A172 (cell line): ENCODE data around the gene SULT1A4. TPM values are rescaled to one million over a fixed set of nuclear protein-coding genes. Genes with fewer than 3 reads are reported as not detected.
"Not testable (repeated sequence)": the region's sequence is repeated elsewhere in the genome, so short reads cannot be mapped to it uniquely, and the experiment has no call there.

Experiments
- DNase-seq: peaks from one replicate; pipeline ENCODE4 v3.0.0-alpha.2; 2015; ENCODE audit warnings: low spot score
- total RNA-seq: library from RNA; depleted of rRNA; stranded (reverse); fragments of >200 nt; shearing (Covaris generic); gene quantifications from 2 replicates; pipeline ENCODE4 v1.2.3, GENCODE V29; 2014; rRNA removed

SULT1A4 gene
- 14.2 and 19.6 TPM in 2 replicates for total RNA-seq

DNA sequence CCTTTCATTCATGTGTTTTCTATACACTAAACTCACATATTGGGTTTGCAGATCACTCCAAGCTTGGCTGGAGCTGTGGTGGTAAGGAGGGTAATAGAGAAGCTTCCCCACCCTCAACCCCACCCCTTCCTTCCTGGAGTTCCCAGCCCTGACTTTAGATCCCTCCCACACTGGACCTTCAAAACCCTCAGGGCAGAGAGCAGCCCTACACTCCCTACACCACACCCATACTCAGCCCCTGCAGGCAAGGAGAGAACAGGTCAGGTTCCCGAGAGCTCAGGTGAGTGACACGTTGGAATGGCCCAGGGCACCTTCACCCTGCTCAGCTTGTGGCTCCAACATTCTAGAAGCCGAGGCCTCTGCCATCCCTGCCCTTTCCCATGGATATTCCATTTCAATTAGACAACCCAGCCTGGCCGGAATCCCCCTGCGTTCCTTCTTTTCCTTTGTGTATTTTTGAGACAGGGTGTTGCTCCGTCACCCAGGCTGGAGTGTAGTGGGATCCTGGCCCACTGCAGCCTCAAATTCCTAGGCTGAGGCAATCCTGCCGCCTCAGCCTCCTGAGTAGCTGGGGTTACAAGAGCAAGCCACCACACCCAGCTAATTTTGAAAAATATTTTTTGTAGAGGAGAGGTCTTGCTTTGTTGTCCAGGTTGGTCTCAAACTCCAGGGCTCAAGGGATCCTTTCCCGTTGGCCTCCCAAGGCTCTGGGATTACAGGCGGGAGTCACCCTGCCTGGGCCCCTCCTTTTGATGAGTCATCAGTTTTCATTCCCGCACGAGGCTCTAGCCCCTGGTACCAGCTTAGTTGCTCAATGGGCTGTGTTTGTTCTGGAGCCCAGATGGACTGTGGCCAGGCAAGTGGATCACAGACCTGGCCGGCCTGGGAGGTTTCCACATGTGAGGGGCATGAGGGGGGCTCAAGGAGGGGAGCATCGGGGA lies at the start of gene SULT1A4:
Gene SULT1A4 (plus strand): TSS at position 208 of the 941 bp plus-strand sequence. CDS start 1,473 bp downstream, outside the sequence.
- not testable (repeated sequence) for DNase-seq

DNA sequence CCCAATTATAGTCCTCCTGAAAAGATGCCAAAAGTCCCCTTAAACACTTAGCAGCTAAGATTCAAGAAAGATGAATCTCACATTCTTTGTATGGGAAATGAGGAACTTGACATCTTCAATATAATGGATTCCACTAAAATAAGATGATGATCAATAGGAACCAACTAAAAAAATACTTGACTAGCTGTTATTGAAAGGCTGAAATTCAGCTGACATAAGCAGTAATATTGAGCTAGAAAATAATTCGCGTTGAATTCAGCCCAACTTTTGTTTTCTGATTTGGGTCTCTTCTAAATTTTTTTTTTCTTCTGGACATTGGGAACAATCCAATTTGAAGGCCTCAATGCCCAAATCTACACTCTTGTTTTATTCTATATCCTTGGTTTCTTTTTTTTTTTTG lies 36.1 kb upstream of the SULT1A4 start:
- DNase-seq = not testable (repeated sequence)

DNA sequence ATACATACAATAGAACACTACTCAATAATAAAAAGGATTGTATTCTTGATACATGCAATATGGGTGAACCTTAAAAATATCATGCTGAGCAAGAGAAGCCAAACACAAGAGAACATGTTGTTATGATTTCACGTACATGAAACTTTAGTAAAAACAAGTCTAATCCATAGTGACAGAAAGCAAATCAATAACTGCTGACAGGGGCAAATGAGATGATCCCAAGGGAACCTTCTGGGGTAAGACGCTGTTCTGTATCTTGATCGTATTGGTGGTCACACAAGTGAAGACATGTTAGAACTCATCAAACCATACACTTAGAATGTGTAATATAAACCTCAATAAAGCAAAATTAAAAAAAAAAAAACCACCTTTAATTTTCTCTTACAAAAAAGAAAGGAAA lies 34.3 kb upstream of the SULT1A4 start:
- DNase-seq = not testable (repeated sequence)

DNA sequence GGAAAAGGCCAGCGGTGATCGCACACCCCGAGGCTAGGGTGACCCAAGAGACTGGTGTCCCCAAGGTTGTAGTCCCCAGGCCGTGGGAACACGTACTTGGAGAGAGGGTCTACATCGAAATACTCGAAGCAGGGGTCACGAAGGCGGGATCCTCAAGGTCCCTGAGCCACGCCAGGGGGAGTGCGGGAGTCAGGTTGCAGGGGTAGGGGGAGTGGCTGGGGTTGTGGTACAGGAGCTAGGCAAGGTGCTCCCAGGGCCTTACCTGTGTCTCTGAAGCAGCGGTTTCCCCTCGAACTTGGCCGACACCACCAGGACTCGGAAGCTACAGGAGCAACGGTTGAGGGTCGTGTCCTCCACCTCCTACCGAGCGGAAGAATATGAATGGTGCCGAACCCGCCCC lies 6.0 kb upstream of the SULT1A4 start:
- not testable (repeated sequence) for DNase-seq

DNA sequence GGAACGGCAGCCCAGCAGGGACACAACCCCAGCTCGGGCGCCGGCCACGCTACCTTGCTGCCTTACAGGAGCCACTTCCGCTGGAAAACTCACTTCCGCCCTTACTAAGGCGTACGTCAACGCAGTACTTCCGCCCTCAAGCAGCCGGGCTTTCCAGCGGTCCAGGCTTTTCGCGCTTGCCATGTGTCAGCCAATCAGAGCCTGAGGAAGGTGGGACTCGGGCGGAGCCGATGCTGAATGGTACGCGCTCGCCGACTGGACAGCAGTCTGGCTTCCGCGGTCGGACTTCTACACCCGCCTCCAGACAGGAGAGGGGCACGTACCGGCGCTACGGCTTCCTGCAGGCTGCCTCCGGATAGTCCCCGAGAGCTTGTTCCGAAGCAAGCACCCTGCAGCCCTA lies 5.4 kb upstream of the SULT1A4 start, which contains the start of the genes BOLA2 and SLX1B:
Gene BOLA2 (minus strand): TSS at position 83 of the 400 bp plus-strand sequence. CDS start 98 bp downstream, outside the sequence.
Gene SLX1B (plus strand): TSS at position 265 of the 400 bp plus-strand sequence.
- not testable (repeated sequence) for DNase-seq

DNA sequence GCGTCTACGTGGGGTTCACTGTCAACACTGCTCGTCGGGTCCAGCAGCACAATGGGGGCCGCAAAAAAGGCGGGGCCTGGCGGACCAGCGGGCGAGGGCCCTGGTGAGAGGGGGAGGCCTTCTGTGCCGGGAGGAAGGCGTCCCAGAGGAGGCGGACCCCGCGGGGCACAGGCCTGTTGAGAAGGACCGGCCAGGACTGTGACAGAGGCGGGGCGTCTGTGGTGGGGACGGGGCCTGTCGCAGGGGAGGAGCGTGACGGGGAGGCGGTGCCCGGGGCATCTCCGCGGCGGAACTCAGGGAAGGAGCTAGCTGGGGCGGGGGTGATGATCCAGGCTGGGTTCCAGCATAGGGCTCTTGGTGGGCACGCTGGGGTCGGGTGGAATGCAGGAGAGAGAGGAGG lies 4.9 kb upstream of the SULT1A4 start:
- DNase-seq = not testable (repeated sequence)

DNA sequence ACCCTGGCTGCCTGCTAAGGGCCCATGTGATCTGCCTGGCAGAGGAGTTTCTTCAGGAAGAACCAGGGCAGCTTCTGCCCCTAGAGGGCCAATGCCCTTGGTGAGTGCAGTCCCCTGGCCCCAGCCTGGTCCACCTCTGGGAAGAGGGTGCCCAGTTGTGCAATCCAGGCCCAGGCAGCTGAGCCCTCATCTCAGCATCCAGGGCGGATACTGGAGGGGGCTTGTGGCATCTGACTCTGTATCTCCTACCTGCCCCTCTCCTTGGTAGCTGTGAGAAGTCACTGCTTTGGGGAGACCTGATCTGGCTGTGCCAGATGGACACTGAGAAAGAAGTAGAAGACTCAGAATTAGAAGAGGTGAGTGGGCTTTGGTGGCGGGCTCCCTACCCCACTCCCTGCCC lies 2.1 kb upstream of the SULT1A4 start:
- DNase-seq = not testable (repeated sequence)

DNA sequence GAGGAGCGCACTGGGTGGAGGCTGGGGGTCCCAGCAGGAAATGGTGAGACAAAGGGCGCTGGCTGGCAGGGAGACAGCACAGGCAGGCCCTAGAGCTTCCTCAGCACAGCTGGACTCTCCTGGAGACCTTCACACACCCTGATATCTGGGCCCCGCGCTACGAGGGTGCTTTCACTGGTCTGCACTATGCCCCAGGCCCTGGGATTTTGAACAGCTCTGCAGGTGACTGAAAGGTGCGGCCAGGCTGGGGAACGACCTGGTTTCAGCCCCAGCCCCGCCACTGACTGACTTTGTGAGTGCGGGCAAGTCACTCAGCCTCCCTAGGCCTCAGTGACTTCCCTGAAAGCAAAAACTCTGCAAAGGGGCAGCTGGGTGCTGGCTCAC lies 926 bp downstream of the SULT1A4 start:
- DNase-seq = not testable (repeated sequence)

DNA sequence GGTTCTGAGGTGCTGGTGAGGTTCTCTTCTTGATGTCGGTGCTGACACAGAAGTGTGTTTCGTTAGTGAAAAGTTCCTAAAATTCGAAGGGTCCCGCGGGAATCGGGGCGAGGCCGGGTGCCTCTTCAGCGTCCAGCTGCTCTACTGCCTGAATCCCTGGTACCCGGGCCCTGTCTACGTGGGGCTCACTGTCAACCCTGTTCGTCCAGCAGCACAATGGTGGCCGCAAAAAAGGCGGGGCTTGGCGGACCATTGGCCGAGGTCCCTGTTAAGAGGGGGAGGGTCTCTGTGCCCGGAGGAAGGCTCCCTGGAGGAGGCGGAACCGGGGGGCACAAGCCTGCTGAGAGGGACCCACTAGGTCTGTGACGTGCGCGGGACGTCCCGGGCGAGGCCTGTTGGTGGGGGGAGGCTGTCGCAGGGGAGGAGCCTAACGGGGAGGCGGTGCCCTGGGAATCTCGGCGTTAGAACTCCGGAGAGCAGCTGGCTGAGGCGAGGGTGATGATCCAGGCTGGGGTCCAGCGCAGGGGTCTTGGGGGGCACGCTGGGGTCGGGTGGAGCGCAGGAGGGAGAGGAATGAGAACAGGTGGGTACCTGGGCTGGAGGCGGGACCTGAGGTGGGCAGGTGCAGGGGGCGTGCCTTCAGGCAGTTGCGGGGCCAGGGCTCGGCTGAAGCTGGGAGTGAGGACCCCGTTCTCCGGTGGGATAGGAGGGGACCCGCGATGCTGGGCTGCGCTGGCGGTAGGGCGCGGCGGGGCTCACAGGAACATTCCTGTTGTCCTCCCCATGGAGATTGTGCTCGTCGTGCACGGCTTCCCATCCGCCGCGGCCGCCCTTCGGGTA lies 6.5 kb downstream of the SULT1A4 start:
- not testable (repeated sequence) for DNase-seq

DNA sequence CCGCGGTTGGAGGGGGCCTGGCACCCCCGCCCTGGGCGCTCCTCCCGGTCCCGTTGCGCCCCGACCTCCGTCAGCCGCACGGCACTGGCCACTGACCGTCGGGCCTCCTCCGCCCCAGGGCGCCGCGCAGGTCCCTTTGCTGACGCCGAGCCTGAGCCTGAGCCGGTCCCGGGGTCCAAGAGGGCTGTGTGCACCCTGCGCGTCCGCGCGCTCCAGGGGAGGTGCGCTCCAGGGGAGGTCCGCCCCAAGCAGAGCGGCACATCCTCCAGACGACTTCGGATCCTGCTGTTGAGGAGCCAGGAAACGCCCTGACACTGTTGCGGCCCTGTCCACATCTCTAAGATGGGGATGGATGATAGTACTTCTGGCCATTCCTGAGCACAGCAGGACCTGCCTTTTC lies 7.2 kb downstream of the SULT1A4 start:
- DNase-seq = not testable (repeated sequence)

DNA sequence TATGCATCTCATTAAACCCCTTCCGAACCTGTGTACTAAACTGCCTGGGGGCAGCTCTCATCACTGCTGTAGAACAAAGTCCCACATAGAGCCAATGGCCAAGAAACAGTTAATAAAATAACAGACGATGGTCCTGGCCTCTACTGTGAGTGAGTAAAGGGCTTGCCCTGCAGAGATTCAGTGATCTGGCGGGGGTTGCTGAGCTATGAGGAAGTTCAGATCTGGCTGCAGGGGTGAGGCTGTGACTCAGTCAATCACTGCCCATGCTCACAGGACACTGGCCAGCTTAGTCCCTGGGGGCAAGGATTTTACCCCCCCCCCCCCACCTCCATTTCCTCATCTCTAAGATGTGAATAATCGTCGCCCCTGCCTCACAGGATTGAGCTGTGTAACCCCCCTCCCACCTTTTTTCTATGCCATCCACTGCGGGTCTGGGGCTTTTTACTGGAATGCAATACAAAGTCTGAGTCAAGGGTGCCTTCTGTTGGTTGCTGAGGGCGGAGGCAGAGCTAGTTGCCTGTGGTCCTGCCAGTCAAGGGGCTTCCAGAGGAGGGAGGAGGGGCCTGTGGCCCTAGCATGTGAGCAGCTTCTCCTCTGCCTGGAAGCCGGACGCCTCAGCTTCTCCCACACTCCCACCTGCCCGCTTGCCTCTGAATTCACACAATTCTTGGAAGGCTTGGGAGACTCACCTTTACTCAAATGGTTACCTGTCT lies 8.1 kb downstream of the SULT1A4 start:
- not testable (repeated sequence) for DNase-seq

DNA sequence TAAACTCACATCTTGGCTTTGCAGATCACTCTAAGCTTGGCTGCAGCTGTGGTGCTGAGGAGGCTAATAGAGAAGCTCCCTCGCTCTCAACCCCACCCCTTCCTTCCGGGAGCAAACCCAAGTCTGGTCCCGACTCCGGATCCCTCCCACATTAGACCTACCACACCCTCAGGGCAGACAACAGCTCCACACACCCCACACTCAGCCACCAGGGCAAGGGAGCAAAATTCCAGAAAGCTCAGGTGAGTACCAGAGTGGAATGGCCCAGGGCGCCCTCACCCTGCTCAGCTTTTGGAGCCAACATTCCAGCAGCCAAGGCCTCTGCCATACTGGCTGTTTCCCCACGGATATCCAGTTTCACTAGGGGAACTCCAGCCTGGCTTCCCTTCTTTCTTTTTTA lies 9.9 kb downstream of the SULT1A4 start:
- not testable (repeated sequence) for DNase-seq

DNA sequence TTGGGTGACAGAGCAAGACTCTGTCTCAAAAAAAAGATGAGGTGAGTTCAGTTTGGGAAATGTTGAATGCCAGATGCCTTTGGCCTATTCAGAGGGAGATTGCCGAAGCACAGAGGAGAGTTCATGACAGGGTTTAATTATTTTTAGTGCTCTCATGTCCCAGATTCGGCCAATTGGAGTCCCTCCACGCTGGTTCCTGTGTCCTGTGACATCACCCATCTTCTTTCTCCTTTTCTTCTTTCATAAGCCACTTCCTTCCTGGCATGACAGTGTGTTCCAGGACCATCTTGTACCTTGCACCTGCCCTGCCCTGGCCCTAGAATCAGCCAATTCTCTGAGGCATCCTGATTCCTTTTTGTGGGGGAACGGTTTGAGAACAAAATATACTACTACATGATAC lies 12.4 kb downstream of the SULT1A4 start:
- not testable (repeated sequence) for DNase-seq

DNA sequence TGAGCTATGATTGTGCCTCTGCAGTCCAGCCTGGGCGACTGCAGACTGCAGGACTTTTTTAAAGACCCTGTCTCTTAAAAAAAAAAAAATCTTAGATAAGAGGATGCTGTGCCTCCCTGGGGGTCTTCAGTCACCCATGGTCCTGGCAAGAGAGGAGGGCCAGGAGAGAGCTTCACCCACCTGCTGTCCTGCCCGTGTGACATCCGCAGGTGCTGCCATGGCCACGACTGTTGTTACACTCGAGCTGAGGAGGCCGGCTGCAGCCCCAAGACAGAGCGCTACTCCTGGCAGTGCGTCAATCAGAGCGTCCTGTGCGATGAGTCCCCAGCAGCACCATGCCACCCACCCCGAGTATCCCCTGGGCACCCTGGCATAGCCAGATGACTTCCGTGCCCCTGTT lies 22.6 kb downstream of the SULT1A4 start:
- DNase-seq = not testable (repeated sequence)

DNA sequence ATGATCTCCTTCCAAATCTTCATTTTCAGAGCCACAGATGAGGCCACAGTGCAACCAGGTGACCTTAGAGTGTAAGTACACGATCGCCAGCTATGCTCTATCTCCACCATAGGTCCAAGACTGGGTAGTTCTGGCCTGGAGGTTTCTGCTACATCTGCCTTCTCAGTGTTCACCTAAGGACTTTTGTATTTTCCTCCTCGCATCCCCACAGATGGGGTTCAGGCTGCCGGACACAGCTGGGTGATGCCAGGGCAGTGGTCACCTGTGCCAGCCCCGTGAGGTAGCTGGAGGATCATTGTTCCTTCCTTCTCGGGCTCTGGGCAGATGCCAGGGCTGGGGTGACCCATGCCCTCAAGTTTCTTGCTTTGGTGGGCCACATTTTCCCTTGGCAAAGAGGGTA lies 46.6 kb downstream of the SULT1A4 start, which contains the start of gene NPIPB12:
Gene NPIPB12 (minus strand): TSS at position 101 of the 400 bp plus-strand sequence.
- DNase-seq = not testable (repeated sequence)

Other genes with a start within 250 kb of the SULT1A4 start
- 0.05 TPM in 1 of 2 replicates, not detected in the other for gene NPIPB11, start 53.2 kb upstream of the SULT1A4 start, total RNA-seq
- 26.9 and 38.1 TPM in 2 replicates for gene BOLA2, start 5.6 kb upstream of the SULT1A4 start, total RNA-seq
- 77.9 and 137 TPM in 2 replicates for gene SLX1B, start 5.4 kb upstream of the SULT1A4 start, total RNA-seq
- gene NPIPB12, start 46.5 kb downstream of the SULT1A4 start, total RNA-seq = 6.2 and 7.1 TPM in 2 replicates
- gene SPN, start 203.3 kb downstream of the SULT1A4 start, total RNA-seq = 12.6 and 15.7 TPM in 2 replicates
- 83.7 and 122 TPM in 2 replicates for gene QPRT, start 219.3 kb downstream of the SULT1A4 start, total RNA-seq